SKM-1 treated with dmso at 0.1 percent for 144 hours (cell line): ENCODE measurements around the gene SLC37A2.
"Not testable (repeated sequence)": the region's sequence is repeated elsewhere in the genome, so short reads cannot be mapped to it uniquely, and the experiment has no call there.

ENCODE experiments used
- DNase-seq: peaks from one replicate; lab custom pipeline; 2025; ENCODE audit not compliant: unreplicated experiment; lab: John Stamatoyannopoulos, UW

The SLC37A2 gene

DNA sequence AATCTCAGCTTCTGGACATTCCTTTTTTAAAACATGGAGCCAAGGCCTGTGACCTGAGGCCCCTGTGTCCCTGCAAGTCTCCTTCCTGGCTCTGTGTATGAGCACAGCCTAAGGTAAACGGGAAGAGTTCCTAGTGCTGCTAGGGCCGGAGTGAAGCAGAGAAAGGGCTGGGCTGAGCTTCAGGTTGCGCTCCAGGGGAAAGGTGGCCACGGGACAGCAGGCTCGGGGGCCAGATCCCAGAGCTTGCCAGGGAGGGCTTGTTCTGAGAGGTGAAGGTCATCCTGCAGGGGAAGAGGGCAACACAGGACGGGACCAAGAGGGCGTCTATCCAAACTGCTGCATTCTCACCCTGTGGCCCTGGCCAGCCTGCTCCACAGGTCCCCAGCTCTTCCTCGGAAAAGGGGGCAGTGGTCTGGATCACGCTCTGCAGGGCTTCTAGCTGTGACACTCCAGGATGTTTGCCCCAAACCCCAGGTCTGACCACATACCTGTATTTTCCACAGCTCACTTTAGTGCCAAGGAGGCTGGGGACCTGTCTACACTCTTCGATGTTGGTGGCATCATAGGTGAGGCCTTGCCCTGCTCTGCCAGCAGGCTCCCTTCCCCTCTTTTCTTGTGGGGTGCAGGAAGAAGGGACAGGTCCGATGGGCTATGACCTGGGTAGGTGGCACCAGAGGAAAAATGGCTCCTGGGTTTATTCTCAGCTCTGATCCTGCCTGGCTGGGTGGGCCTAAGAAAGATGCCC, 20.4 kb downstream of the SLC37A2 start:
- no peak for DNase-seq

DNA sequence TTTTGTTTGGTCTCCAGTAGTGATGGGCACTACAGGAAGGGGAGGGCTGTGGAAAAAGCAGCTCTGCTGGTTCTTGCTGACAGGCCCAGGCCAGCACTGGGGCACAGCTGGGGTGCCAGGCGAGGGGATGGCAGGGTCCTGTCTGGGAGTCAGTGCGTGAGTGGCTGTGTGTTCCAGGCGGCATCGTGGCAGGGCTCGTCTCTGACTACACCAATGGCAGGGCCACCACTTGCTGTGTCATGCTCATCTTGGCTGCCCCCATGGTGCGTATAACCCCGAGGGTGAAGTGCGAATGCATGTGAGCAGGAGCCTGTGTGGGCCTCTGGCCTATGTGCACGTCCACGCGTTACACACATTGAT, 20.9 kb downstream of the SLC37A2 start:
- DNase-seq = no peak

DNA sequence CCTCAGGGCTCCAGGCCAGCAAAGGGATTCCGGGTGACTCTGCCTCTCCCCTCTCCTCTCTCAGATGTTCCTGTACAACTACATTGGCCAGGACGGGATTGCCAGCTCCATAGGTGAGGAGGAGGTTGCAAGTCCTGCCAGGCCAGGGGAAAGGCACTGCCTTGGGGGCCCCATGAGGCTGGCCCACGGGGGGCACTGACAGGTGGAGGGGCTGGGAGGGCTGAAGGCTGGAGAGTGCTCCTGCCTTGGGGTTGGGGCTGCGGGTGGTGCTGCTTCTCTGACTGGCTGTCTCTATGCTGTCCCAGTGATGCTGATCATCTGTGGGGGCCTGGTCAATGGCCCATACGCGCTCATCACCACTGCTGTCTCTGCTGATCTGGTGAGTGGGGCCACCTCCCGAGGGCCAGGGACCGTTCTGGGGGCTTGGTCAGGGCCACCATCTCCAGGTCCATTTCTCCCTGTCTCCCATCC, 21.7 kb downstream of the SLC37A2 start:
- no peak for DNase-seq

DNA sequence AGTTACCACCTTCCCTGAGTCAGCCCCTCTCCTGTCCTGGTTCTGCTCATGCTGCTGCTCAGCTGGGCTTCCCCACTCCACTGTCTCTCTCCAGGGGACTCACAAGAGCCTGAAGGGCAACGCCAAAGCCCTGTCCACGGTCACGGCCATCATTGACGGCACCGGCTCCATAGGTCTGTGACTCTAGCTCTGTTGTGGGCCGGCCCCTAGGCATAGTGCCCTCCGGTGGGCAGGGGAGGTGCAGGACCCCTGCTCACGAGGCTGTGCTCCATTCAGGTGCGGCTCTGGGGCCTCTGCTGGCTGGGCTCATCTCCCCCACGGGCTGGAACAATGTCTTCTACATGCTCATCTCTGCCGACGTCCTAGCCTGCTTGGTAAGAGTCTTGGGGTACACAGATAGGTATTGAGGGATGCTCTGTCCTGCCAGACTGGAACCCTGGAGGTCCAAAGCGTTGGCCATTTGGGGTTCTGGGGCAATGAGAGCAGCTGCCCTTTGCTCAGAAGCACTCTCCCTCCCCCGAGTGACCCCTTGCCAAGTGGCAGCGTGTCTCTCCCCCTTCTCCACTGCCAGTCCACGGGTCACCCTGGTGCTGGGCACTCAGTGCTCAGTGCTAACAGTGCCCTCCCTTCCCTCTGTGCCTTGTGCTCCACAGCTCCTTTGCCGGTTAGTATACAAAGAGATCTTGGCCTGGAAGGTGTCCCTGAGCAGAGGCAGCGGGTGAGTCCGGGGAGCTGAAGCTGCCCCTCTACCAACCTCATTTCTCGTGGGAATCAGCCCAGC, 22.4 kb downstream of the SLC37A2 start:
- DNase-seq = no peak

GRCh38 chr11:125086633-125087296, 23.7 kb downstream of the SLC37A2 start:
- DNase-seq = no peak

DNA sequence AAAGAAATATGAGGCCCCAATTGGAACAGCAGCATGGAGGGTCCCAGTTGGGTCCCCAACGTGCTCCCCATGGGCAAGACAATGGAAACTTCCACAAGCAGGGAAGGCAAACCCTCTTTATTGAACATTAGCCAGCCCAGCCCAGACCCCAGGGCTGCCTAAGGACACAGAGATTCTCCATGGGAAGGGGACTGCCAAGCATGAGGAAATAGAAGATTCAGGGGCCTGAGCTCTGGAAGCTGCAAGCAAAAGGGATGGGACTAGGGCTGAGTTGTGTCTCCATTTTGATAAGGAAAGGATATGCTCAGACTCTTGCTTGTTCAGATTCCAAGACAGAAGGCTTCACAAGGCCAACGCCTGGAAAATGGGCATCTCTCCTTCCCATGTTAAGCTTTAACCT, 25.0 kb downstream of the SLC37A2 start:
- no peak for DNase-seq

DNA sequence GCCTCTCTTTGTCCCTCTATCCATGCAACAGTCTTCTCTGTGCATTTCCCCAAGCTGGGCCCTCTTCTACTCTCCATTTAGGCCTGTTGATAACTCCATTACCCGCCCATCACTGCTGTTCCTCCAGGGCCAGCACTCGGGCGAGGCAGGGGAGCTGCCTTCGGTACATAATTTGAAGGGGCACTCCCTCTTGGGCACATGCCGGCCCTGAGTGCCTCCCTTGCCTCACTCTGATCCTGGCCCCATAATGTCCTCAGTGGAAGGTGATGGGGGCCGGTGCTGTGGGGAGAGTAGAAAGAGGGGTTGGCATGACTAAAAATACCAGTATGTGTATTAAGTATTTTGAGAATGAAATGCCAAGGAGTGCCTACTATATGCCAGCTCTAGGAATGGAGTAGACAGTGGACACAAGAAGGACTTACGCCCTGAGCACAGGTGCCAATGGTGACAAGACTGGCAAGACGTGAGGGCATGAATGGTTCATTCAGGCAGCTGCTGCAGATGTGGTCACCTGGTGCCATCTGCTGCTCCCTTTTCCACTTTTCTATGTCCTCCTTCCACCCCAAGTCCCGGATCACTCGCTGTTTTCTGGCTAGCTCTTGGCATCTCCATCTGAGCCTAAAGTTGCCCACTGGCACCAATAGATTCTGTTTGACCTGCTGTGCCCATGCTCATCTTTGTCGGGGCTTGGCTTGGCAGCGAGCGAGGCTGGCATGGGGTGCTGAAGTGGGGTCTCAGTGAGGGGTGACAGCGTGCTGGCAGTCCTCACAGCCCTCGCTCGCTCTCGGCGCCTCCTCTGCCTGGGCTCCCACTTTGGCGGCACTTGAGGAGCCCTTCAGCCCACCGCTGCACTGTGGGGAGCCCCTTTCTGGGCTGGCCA, 25.7 kb downstream of the SLC37A2 start:
- no peak for DNase-seq

- not testable (repeated sequence) for DNase-seq
Measured at GRCh38 chr11:125089481-125089880, 26.4 kb downstream of the SLC37A2 start.

GRCh38 chr11:125090151-125090550, 27.0 kb downstream of the SLC37A2 start:
- not testable (repeated sequence) for DNase-seq

- DNase-seq = no peak
Measured at GRCh38 chr11:125090816-125091215, 27.7 kb downstream of the SLC37A2 start.

- DNase-seq = peak; percentile 9
Measured at GRCh38 chr11:125091247-125091876, 28.3 kb downstream of the SLC37A2 start.

DNA sequence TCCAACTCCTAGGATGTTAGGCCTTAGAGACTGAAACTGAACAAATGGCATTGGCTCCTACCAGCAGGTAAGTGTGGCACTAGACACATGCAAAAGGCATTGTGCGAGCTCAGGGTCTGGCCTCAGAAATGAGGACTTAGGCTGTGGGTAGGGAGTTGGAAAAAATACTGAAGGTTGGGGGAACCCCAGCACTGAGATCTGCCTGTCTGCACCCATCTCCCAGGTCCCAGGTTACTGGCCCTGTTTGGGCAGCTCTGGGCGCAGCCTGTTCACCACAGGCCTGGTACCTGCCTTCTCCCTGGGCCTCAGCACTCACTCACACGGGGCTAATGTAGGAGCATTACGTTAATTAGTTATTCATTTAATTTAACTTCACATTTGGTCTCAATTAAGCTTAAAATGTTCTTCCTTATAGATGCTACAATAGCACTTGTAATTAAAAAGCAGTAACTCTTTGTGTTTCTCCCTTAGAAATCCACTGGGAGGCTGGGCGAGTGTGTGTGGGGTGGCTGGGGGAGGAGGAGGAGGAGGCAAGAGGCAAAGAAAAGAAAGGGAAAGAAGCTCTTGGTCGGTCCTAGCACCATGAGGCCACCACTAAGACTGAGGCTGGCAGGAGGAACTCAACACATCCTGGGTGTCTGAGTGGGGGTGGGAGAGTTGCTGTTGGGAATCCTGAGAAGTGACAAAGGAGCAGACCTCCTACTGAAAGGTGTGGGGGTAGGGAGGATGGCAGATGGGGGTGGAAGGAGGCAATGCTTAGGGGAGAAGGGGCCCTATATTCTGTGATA, 29.0 kb downstream of the SLC37A2 start:
- DNase-seq = no peak

DNA sequence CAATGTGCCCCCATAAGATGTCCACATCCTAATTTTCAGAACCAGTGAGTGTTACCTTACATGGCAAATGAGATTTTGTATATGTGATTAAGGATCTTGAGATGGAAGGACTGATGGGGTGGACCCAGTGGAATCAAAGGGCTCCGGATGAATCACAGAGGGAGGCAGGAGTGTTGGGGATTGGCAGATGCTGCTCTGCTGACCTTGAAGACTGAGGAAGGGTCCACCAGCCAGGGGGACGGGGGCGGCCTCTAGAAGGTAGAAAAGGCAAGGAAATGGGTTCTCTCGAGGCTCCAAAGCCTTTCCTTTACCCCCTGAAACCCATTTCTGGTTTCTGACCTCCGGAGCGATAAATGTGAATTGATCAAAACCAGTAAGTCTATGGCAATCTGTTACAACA, 29.6 kb downstream of the SLC37A2 start:
- DNase-seq = no peak

DNA sequence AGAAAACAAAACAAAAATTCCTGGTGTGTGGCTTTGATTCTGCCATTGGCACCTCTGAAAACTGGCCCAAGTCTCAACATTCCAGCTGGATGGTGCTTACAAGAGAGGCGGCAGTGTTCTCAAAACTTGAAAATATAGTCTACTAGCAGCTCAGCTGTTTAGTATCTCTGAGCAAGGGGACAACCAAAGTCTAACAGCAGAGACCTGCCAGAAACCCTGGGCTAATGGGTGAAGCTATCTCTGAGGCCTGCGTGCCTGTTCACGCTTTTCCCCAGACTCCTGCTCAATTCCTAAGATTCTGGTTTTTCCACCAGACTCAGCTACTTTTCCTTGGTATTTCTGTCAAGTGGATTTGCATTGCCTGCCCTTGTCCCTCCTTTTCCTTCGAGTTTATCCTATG, 30.4 kb downstream of the SLC37A2 start:
- DNase-seq = no peak

DNA sequence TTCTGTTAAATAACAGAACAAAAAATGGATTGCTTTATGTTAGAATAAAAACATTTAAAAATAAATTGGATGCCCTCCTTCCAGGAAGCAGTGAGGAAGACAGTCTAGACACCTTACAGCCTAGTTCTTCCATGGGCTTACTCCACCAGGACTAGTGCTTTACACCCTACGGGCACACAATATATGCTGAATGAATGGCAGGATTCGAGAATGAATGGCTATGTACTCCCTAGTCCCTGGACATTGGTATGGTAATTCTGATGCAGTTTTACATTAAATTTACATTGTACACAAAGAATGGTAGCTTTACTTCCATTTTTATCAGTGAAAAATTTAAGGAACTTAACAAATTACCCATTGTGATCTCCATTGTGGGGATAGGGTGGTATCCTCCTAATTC, 31.6 kb downstream of the SLC37A2 start:
- no peak for DNase-seq

DNA sequence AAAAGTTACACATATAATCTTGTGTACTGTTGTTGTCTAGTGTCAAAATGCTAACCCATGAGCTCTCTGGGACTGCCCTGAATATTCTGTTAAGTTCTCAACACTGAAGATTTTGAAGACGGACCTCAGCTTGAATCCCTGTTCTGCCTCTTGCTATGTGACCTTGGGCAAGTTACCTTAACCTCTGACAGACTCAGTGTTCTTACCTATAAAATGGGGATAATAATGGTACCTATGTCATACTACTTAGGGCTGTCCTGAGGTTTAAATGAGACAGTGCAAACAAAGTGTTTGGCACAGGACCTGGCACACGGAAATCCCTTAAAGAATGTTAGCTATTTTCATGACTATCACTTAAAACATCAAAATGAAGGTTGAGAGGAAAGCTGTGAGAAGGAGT, 37.0 kb downstream of the SLC37A2 start:
- DNase-seq = no peak

- no peak for DNase-seq
Measured at GRCh38 chr11:125101596-125101995, 38.5 kb downstream of the SLC37A2 start.

DNA sequence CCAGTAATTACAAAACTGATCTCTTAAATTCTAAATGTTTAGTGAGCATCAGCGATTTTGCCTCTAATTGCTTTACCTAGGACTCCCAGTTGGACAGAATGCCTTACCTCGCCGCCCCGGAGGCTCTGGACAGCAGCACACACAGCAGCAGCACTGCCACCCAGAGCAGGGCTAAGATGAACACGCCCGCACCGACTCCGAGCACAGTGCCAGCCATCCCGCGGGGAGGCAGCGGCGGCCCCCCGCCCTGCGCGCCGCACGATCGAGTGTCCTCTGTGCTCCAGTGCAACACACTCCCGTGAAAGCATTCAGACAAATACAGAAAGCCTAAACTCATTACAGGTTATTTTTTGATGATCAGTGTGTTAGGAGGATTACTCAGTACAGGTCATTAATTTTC, 38.9 kb downstream of the SLC37A2 start:
- DNase-seq = no peak

- no peak for DNase-seq
Measured at GRCh38 chr11:125102510-125102909, 39.4 kb downstream of the SLC37A2 start.

DNA sequence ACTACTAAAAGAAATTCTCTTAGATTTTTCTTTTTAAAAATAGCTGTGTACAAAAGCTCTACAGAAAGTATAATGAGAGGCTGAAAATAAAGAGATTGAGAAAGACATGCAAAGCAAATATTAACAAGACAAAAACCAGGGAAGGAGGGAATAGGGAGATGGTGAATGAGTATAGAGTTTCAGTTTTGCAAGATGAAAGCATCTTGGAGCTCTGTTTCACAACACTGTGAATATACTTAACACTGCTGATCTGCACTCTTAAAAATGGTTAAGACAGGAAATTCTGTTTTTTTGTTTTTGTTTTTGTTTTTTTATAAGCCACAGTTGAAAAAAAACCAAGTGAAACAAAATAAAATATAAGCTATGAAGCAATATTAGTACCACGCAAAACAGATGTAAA, 42.8 kb downstream of the SLC37A2 start:
- no peak for DNase-seq
